HG02852 (cell line): Measurements from ENCODE around the gene AQP1.

Experiments
- ATAC-seq: cut with Tn5 transposase; IDR thresholded peaks from one replicate; pipeline ENCODE4 v1.9.1; 2021; ENCODE audit warnings: mild to moderate bottlenecking, moderate library complexity; ENCODE audit not compliant: unreplicated experiment

AQP1 gene

GRCh38 chr7:30881448-30881847, 30.2 kb upstream of the AQP1 start:
- ATAC-seq: no peak

DNA sequence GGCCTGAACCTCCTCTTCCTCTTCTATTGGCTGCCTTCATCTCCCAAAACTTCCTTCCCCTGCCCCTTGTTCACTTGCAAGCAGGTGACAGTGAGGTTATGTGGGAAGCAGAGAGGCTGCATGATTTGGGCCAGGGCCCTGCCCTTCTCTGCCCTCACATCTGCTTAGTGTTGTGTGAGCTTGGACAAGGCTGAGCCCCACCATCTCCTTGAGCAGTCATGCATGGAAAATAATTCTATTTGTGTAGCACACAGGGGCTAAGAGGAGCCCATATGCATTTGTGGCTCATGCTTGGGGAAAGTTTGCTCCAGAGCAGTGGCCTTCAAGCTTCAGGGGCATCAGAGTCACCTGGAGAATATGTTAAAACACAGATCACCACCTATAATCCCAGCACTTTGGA, 26.8 kb upstream of the AQP1 start:
- no peak for ATAC-seq

GRCh38 chr7:30886608-30887011, 25.0 kb upstream of the AQP1 start:
- no peak for ATAC-seq

DNA sequence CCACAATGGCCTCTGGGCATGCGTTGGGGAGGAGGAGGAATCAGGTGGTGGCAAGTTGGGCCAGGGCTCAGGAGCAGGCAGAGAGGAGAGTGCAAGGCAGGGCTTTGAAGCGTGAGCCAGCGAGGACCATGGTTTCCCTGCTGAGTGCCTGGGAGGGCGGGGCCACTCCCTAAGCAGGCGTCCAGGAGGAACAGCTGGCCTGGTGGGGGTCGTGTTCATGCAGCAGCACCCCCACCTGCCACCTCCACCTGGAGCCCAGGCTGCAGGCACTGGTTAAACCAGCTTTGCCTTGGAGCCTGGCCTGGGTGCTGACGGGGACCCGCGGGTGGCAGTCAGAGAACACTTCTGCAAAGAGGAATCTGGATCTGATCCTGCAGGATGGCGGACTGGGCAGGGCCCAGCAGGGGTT, 24.2 kb upstream of the AQP1 start:
- ATAC-seq: no peak

DNA sequence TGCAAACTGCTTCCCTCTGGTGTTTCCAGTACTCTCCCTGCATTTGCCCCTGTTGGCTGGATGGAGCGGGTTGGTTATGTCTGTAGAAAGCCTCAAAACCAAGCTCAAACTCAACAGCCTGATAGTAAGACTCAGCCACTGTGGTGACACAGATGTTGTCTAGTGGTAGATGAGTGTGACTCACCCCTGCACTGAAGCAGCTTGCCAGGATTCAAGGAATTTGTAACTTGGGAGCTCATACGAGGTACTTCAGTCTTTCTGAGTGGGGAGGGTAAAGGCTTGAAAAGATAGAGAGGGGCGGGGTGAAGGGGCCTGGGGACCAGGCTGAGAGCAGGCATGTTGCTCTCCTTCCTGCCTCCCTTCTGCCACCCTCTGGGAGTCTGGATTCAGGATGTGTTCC, 22.9 kb upstream of the AQP1 start:
- no peak for ATAC-seq

- ATAC-seq: no peak
These were observed 21.4 kb upstream of the AQP1 start for GRCh38 chr7:30890226-30890625.

DNA sequence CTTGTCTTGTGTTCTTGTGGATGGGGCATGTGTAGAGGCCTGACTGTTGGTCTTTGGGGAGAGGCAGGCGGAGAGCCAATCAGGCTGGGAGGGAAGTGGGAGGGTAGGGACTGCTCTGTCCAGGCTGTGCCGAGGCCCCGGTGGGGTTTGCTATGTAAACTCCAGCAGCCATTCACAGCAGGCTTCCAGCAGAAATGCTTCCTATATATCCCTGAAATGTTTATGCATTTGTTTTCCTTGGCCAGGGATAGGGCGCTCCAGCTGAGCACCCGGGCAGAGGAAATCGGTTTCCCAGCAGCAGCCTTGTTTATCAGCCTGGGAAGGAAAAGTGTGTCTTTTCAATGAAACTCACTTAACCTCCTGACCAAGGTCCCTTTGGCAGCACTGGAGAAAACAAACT, 18.3 kb upstream of the AQP1 start:
- no peak for ATAC-seq

DNA sequence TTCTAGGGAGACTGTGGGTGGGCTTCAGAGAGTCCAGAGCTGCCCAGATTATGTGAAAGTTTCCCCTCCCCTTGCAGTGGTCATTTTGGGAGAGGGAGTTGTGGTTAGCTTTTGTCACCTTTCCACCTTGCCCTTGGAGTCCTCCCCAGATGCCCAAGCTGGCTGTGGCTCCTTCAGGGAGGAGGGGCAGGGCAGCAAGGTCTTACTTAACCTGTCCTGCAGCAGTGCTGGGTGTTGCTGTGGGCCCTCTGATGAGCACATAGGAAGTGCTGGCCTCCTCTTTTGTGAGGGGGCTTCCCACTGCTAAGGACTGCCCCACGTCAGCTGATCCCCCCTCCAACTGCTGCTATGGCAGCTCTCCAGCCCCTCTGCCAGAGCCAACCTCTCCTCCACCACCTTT, 17.6 kb upstream of the AQP1 start:
- ATAC-seq: no peak

GRCh38 chr7:30894866-30895605, 16.6 kb upstream of the AQP1 start:
- ATAC-seq: no peak

- ATAC-seq: no peak
These were observed 15.6 kb upstream of the AQP1 start for GRCh38 chr7:30896036-30896435.

- ATAC-seq: no peak
These were observed 14.6 kb upstream of the AQP1 start for GRCh38 chr7:30896783-30897637.

GRCh38 chr7:30897770-30898169, 13.9 kb upstream of the AQP1 start:
- ATAC-seq: no peak

GRCh38 chr7:30898411-30898810, 13.2 kb upstream of the AQP1 start:
- no peak for ATAC-seq

- ATAC-seq: no peak
These were observed 12.6 kb upstream of the AQP1 start for GRCh38 chr7:30899066-30899465.

DNA sequence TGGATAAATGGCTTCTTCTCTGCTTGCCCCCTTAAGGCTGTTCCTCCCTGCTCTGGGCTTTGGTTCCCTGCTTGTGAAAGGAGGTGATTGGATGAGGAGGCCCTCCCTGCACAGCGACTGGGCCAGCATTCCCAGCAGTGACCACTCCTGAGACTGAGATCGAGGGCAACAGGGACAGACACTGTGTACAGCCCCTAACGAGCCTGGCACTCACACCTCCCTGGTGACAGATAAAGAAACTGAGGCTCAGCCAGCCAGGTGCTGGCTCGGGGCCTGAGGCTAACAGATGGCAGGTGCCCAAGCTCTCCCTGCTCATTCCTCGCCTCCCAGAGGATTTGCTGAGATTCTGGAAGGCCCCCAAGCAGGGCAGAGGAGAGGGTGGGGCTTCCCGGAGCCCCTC, 12.0 kb upstream of the AQP1 start:
- ATAC-seq: no peak

- no peak for ATAC-seq
These were observed 11.6 kb upstream of the AQP1 start for GRCh38 chr7:30900053-30900452.

DNA sequence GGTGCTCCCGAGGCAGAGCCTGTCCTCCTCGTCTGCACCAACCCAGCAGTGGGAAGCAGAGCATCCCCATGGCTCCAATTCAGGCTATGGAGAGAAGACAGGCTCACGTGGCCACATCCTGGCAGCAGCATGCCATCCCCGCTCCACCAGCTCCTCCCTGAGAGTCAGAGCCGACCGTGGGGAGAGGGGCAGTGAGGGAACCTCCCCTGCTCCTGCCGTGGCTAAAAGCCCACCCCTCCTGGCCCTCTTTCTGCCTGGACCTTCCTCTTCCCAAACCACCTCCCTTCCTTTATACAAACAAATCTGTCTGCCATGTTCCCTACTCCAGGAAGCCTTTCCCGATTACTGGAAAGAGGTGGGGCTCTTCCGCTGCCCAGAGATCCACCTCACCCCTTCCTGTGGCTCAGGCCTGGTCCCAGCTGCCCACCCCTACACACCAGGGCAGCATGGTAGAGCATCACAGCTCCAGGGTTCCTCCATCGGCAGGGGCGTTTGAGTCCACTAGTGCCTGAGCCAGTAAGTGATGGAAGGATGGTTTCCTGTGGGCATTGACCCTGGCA, 10.8 kb upstream of the AQP1 start:
- no peak for ATAC-seq

GRCh38 chr7:30901856-30902255, 9.8 kb upstream of the AQP1 start:
- no peak for ATAC-seq

DNA sequence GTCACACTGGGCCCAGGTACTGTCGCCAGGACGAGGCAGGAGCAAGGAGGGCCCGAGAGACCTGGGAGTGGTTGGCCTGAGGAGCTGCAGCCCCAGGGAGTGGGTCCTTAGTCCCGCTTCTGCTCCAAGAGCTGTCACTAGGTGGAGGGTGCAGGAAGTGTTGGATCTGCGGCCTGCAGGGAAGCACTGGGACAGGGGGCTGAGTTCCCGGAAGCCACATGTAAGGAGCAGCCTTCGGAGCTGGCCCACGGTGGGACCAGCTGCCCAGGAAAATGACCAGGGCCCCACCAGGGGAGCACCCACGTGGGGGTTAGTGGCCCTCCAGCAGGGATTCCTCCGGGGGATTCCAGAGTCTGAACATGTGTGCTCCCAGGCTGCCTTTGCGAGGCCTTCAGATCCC, 9.2 kb upstream of the AQP1 start:
- ATAC-seq: no peak

DNA sequence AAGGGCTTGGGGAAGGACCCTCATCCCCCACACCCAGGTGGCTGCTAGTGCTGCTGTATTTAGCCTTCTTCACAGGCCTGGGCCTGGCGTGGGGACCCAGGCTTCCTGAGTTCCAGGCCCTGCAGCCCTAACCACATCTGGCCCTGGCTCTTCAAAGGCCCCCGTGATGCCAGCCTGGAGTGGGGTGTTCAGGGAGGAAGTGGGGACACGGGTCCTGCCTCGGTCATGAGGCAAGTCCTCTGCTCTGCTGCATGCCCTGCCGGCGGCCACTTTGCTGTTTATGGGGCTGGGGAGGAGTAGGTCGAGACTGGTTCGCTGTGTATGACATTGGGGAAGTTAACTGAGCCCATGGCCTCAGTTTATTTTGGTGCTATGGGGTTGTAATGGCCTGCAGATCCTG, 8.5 kb upstream of the AQP1 start:
- ATAC-seq: no peak

- ATAC-seq: no peak
These were observed 7.1 kb upstream of the AQP1 start for GRCh38 chr7:30904561-30904960.
